HUES48 (cell line): ENCODE data around the gene SLC7A1.

ENCODE experiments used
- H3K27ac ChIP-seq: one replicate; pipeline ENCODE4 v1.7.0; 2013; ENCODE audit warnings: low read depth, low read length, inconsistent platforms
- H3K27me3 ChIP-seq: 2 replicates; pipeline ENCODE4 v1.6.1; 2013; ENCODE audit warnings: mild to moderate bottlenecking, low read length; ENCODE audit not compliant: control insufficient read depth, insufficient read depth
- H3K36me3 ChIP-seq: 2 replicates; pipeline ENCODE4 v1.6.1; 2013; ENCODE audit warnings: low read length; ENCODE audit not compliant: control insufficient read depth, insufficient read depth
- H3K4me1 ChIP-seq: 2 replicates; pipeline ENCODE4 v1.6.1; 2013; ENCODE audit warnings: mild to moderate bottlenecking, low read length; ENCODE audit not compliant: control insufficient read depth, insufficient read depth
- H3K4me3 ChIP-seq: 2 replicates; pipeline ENCODE4 v1.5.1; 2013; ENCODE audit warnings: mild to moderate bottlenecking, low read depth, low read length
- H3K9ac ChIP-seq: 2 replicates; pipeline ENCODE4 v1.6.1; 2013; ENCODE audit warnings: mild to moderate bottlenecking, low read depth, low read length, moderate library complexity
- H3K9me3 ChIP-seq: 2 replicates; pipeline ENCODE4 v1.6.1; 2013; ENCODE audit warnings: low read length; ENCODE audit not compliant: control insufficient read depth, insufficient read depth

Gene SLC7A1

GRCh38 chr13:29489650-29490560 is 105.6 kb downstream of the SLC7A1 start:
- Histone ChIP-seq H3K4me3 (no peak overlapping the region), H3K27ac (no peak overlapping the region), H3K36me3 (no peaks in the 10 kb centered on the region), H3K4me1 (peaks cover 9% of the 10 kb centered on the region; the same call in 1 of the 2 replicates), H3K9ac (no peak overlapping the region), H3K27me3 (no peaks in the 10 kb centered on the region), H3K9me3 (no peaks in the 10 kb centered on the region)

- Histone ChIP-seq H3K9ac (no peak overlapping the region), H3K4me3 (no peak overlapping the region), H3K9me3 (no peaks in the 10 kb centered on the region), H3K27ac (no peak overlapping the region), H3K27me3 (no peaks in the 10 kb centered on the region), H3K4me1 (peaks cover 17% of the 10 kb centered on the region), H3K36me3 (no peaks in the 10 kb centered on the region)
Observed at GRCh38 chr13:29487466-29488454, 107.7 kb downstream of the SLC7A1 start.

GRCh38 chr13:29486551-29486950 is 108.9 kb downstream of the SLC7A1 start:
- H3K9ac ChIP-seq = no peak overlapping the region
- no peaks in the 10 kb centered on the region for H3K9me3 ChIP-seq
- H3K4me1 ChIP-seq = peaks cover 17% of the 10 kb centered on the region
- H3K4me3 ChIP-seq = no peak overlapping the region
- H3K27ac ChIP-seq = no peak overlapping the region
- H3K27me3 ChIP-seq = no peaks in the 10 kb centered on the region
- H3K36me3 ChIP-seq = no peaks in the 10 kb centered on the region

GRCh38 chr13:29484796-29485195 is 110.7 kb downstream of the SLC7A1 start:
- peaks cover 17% of the 10 kb centered on the region for H3K4me1 ChIP-seq
- H3K27me3 ChIP-seq = no peaks in the 10 kb centered on the region
- no peaks in the 10 kb centered on the region for H3K36me3 ChIP-seq
- H3K9ac ChIP-seq = no peak overlapping the region
- no peak overlapping the region for H3K4me3 ChIP-seq
- H3K27ac ChIP-seq = no peak overlapping the region
- H3K9me3 ChIP-seq = no peaks in the 10 kb centered on the region

- H3K9ac ChIP-seq = no peak overlapping the region
Observed at GRCh38 chr13:29484236-29484635, 111.3 kb downstream of the SLC7A1 start.

GRCh38 chr13:29483623-29484022 is 111.9 kb downstream of the SLC7A1 start:
- Histone ChIP-seq H3K36me3 (no peaks in the 10 kb centered on the region), H3K9ac (no peak overlapping the region), H3K9me3 (no peaks in the 10 kb centered on the region), H3K27ac (no peak overlapping the region), H3K4me3 (no peak overlapping the region), H3K27me3 (no peaks in the 10 kb centered on the region), H3K4me1 (peaks cover 17% of the 10 kb centered on the region)

More at GRCh38 chr13:29484236-29484635, 111.3 kb downstream of the SLC7A1 start:
- Histone ChIP-seq H3K27ac (no peak overlapping the region), H3K9me3 (no peaks in the 10 kb centered on the region), H3K27me3 (no peaks in the 10 kb centered on the region), H3K36me3 (no peaks in the 10 kb centered on the region), H3K4me1 (peaks cover 17% of the 10 kb centered on the region), H3K4me3 (no peak overlapping the region)

- H3K4me1 ChIP-seq = peaks cover 17% of the 10 kb centered on the region
- H3K27ac ChIP-seq = no peak overlapping the region
- no peak overlapping the region for H3K4me3 ChIP-seq
Observed at GRCh38 chr13:29483211-29483610, 112.3 kb downstream of the SLC7A1 start.

GRCh38 chr13:29482504-29482903 is 113.0 kb downstream of the SLC7A1 start:
- Histone ChIP-seq H3K4me3 (no peak overlapping the region), H3K27me3 (no peaks in the 10 kb centered on the region), H3K27ac (no peak overlapping the region), H3K36me3 (no peaks in the 10 kb centered on the region), H3K4me1 (peaks cover 12% of the 10 kb centered on the region), H3K9me3 (no peaks in the 10 kb centered on the region), H3K9ac (no peak overlapping the region)

More at GRCh38 chr13:29483211-29483610, 112.3 kb downstream of the SLC7A1 start:
- H3K9ac ChIP-seq = no peak overlapping the region
- H3K27me3 ChIP-seq = no peaks in the 10 kb centered on the region
- no peaks in the 10 kb centered on the region for H3K9me3 ChIP-seq
- no peaks in the 10 kb centered on the region for H3K36me3 ChIP-seq

GRCh38 chr13:29481603-29482002 is 113.9 kb downstream of the SLC7A1 start:
- no peak overlapping the region for H3K9ac ChIP-seq
- H3K36me3 ChIP-seq = no peaks in the 10 kb centered on the region
- H3K27me3 ChIP-seq = no peaks in the 10 kb centered on the region
- H3K4me1 ChIP-seq = peaks cover 12% of the 10 kb centered on the region
- H3K27ac ChIP-seq = no peak overlapping the region
- no peaks in the 10 kb centered on the region for H3K9me3 ChIP-seq
- H3K4me3 ChIP-seq = no peak overlapping the region

- Histone ChIP-seq H3K4me1 (peaks cover 12% of the 10 kb centered on the region), H3K9ac (no peak overlapping the region), H3K36me3 (no peaks in the 10 kb centered on the region), H3K9me3 (no peaks in the 10 kb centered on the region), H3K4me3 (no peak overlapping the region), H3K27ac (no peak overlapping the region), H3K27me3 (no peaks in the 10 kb centered on the region)
Observed at GRCh38 chr13:29480893-29481525, 114.5 kb downstream of the SLC7A1 start.
